SK-N-SH (cell line): Measurements from ENCODE around the gene STK31.

Source experiments
- CTCF ChIP-seq: fragments of 200-600 bp; sonication (generic); IDR thresholded peaks from 2 replicates; pipeline ENCODE4 v1.6.1; 2017; ENCODE audit warnings: antibody characterized with exemption, mild to moderate bottlenecking, moderate library complexity
- ELF1 ChIP-seq: IDR thresholded peaks from 2 replicates; pipeline ENCODE4 v1.4.0; 2012
- POLR2AphosphoS5 ChIP-seq: IDR thresholded peaks from 2 replicates; pipeline ENCODE4 v1.6.1; 2012; ENCODE audit warnings: low read depth, low read length
- RAD21 ChIP-seq: IDR thresholded peaks from 2 replicates; pipeline ENCODE4 v1.6.1; 2012; ENCODE audit warnings: mild to moderate bottlenecking, low read length
- RXRA ChIP-seq: IDR thresholded peaks from 2 replicates; pipeline ENCODE4 v1.4.0; 2012; ENCODE audit warnings: low read depth, mild to moderate bottlenecking, borderline replicate concordance
- SIN3A ChIP-seq: IDR thresholded peaks from 2 replicates; pipeline ENCODE4 v1.6.1; 2012; ENCODE audit warnings: low read depth, mild to moderate bottlenecking, low read length, moderate library complexity, borderline replicate concordance
- SMC3 ChIP-seq: IDR thresholded peaks from 2 replicates; pipeline ENCODE4 v1.6.1; 2012; ENCODE audit warnings: low read depth, low read length, improper control_type of control experiment
- YY1 ChIP-seq: IDR thresholded peaks from 2 replicates; pipeline ENCODE4 v1.4.0; 2012; ENCODE audit warnings: low read depth, mild to moderate bottlenecking
- TF ChIP-seq, protein P1 (sequence below): IDR thresholded peaks from 2 replicates; pipeline ENCODE4 v1.6.1; 2012; ENCODE audit warnings: mild to moderate bottlenecking, low read depth, low read length, moderate library complexity
- TF ChIP-seq, protein P2 (sequence below): IDR thresholded peaks from 2 replicates; pipeline ENCODE4 v1.4.0; 2012; ENCODE audit warnings: low read depth
- TF ChIP-seq, protein P3 (sequence below): IDR thresholded peaks from 2 replicates; pipeline ENCODE4 v1.4.0; 2012; ENCODE audit warnings: low read depth, borderline replicate concordance

- TF ChIP-seq ELF1, result peak; percentile 56; the same call in 1 of the 2 replicates
- peak; percentile 77 for TF ChIP-seq CTCF
- no peak for TF ChIP-seq SMC3
- 0 out of 2 replicates have a peak, but pooled peaks have one; percentile 17 for TF ChIP-seq POLR2AphosphoS5
- peak; percentile 65; the same call in 1 of the 2 replicates for TF ChIP-seq SIN3A
- no peak for TF ChIP-seq RAD21
- TF ChIP-seq YY1, result no peak
- TF ChIP-seq, protein P1, sequence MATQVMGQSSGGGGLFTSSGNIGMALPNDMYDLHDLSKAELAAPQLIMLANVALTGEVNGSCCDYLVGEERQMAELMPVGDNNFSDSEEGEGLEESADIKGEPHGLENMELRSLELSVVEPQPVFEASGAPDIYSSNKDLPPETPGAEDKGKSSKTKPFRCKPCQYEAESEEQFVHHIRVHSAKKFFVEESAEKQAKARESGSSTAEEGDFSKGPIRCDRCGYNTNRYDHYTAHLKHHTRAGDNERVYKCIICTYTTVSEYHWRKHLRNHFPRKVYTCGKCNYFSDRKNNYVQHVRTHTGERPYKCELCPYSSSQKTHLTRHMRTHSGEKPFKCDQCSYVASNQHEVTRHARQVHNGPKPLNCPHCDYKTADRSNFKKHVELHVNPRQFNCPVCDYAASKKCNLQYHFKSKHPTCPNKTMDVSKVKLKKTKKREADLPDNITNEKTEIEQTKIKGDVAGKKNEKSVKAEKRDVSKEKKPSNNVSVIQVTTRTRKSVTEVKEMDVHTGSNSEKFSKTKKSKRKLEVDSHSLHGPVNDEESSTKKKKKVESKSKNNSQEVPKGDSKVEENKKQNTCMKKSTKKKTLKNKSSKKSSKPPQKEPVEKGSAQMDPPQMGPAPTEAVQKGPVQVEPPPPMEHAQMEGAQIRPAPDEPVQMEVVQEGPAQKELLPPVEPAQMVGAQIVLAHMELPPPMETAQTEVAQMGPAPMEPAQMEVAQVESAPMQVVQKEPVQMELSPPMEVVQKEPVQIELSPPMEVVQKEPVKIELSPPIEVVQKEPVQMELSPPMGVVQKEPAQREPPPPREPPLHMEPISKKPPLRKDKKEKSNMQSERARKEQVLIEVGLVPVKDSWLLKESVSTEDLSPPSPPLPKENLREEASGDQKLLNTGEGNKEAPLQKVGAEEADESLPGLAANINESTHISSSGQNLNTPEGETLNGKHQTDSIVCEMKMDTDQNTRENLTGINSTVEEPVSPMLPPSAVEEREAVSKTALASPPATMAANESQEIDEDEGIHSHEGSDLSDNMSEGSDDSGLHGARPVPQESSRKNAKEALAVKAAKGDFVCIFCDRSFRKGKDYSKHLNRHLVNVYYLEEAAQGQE, result no peak
- TF ChIP-seq, protein P2, sequence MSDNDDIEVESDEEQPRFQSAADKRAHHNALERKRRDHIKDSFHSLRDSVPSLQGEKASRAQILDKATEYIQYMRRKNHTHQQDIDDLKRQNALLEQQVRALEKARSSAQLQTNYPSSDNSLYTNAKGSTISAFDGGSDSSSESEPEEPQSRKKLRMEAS, result peak; percentile 99
- TF ChIP-seq, protein P3, sequence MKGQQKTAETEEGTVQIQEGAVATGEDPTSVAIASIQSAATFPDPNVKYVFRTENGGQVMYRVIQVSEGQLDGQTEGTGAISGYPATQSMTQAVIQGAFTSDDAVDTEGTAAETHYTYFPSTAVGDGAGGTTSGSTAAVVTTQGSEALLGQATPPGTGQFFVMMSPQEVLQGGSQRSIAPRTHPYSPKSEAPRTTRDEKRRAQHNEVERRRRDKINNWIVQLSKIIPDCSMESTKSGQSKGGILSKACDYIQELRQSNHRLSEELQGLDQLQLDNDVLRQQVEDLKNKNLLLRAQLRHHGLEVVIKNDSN, result peak; percentile 71
- no peak for TF ChIP-seq RXRA
These were observed 30.1 kb upstream of the STK31 start, which contains the start of gene FAM221A for GRCh38 chr7:23679898-23680413.
